NCI-H1105 (cell line): ENCODE data around the gene UBASH3B.

Experiments
- DNase-seq: peaks from one replicate; lab custom pipeline; 2025; lab: John Stamatoyannopoulos, UW

The UBASH3B gene

DNA sequence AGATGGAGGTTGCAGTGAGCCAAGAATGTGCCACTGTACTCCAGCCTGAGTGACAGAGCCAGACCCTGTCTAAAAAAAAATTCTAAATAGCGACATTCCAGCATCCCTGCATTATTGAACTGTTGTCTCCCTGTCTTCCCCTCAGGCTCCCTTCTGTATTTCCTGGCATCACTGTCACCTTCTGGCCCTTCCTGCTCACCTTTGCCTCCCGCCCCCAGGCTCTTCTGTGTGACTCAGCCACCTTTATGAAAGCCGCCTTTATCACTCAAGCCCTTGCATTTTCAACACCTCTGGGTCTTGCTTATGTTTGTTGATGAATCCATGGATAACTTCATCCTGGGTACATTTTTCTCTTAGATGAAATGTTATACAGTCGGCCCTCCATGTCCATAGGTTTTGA lies 21.1 kb downstream of the UBASH3B start:
- no peak for DNase-seq

DNA sequence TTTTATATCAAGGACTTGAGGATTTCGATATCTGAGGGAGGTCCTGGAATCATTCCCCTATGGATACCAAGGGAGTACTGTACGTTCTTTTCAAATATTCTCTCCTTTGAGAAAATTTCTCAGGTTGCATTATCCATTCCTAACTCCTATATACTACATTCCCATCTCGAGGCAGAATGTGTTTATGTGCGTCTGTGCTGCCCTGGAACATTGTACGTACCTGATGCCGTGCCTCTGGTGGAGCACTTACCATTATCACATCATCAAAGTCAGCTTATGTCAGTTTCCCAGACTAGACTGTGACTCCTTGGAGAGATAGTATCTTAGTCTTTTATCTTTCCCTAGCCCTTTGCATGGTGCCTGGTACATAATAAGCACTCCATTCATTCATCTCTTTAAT lies 21.7 kb downstream of the UBASH3B start:
- no peak for DNase-seq

DNA sequence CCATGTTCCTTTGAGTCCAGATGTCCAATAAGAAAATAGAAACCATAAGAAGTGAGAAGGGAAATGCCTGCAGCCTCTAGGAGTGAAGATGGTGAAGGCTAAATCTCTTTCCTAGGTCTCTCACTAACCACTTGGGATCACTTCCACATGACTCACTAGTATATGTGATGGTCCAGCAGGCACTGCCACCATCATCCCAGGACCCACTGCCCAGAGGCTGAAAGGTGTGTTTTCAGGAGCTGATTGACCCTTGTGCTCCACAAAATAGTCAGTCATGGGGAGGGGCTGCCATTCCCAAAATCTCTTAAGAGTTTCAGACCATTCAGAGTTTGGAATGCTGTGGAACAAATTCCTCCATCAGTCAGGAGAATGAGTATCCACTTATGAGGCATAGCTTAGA lies 22.9 kb downstream of the UBASH3B start:
- no peak for DNase-seq

DNA sequence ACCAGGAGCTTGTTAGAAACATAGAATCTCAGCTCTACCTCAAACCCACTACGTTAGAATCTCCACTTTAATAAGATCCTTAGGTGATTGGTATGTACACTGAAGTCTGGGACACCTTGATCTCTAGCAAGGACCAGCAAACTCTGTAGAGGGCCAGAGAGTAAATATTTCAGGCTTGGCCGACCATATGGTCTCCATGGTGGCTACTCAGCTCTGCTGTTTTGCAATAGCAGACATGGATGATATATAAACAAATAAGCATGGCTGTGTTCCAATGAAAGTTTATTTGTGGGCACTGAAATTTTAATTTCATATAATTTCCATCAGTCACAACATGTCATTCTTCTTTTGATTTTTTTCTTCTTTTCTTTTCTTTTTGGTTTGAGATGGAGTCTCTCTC lies 23.9 kb downstream of the UBASH3B start:
- DNase-seq: no peak

DNA sequence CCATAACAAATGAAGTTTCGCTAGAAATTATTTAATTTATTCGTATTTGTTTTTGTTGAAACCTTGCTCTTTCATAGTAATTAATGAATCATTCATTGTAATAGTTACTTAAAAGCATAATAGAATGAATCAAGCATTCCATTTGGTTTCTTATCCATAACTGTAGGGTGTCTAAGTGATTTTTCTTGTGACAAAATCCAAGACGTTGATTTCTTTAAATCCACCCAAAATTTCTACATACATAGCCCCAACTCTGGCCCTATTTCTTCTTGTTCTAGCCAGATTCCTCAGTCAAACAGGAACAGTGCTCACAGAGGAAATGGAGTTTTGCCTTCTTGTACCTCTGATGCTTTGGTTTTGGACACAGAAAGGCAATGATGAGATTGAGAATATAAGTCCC lies 25.5 kb downstream of the UBASH3B start:
- DNase-seq: no peak

DNA sequence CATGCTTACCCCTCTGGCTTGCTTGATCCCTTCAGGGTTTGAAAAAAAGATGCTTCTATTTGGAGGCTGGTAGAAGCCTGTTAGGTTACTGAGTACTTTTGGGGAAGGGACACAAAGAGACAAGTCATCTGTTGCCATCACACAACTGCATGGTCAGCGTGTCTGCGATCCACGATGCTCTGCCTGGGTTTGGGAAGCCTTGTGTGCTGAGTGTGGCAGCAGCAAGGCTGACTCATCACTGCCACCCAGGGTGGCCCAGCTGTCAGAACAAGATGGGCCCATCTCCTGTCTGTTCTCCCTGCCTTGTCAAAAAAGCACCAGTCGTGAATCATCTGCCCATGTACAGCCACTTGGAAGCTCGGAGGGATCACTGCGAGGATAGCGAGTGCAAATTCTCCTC lies 26.2 kb downstream of the UBASH3B start:
- DNase-seq: no peak

DNA sequence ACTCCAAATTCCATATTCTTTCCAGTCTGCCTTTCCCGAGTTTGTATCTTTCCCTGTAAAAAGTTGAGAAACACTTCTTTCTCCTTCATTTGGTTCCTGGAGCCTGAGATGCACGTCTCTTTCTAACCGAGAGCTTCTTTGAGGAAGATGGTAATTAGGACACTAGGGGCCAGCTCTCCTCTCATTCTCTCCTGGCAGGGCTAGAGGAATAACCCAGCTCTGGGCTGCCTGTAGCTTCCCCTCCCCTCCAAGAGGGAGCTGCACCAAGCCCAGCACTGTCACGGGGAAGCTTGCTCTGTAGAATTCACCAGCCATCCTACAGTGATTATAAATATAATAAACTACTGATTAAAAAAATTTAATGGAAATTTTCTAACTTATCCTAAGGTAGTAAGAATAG lies 26.9 kb downstream of the UBASH3B start:
- DNase-seq: no peak

DNA sequence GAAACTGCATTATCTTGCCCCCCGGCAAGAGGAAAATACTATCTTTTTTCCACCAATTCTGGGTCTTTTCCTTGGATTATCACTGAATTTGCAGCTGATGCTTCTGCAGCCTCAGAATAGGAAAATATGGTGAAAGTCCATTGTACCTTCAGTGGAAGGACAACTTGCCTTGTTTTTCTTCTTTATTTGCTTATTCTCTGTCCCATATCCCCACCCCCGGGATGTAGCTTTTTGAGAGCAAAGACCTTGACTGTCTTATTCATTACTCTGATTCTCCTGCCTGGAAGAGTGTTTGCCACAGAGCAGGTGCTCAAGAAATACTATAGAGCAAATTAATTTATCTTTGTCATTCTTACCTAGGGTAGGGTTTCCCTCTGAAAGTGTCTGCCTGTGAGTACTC lies 29.5 kb downstream of the UBASH3B start:
- no peak for DNase-seq

DNA sequence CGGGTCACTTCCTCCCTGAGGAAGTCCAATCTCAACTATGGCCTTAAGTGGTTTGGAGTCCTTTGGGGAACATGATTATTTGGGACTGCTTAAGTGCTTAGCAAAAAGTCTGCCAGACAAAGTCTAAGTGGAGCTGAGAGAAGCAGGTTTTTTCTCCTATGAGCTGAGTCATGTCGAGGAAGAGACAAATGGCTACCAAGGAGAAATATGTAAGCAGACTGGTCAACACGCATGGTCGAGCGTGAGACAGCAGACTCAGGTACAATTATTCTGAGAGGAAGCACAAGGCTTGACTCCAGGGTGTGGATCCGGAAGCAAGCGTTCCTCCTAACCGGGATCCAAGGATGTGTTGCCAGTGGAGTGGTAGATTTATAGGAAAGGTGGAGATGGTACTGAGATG lies 30.6 kb downstream of the UBASH3B start:
- DNase-seq: no peak

DNA sequence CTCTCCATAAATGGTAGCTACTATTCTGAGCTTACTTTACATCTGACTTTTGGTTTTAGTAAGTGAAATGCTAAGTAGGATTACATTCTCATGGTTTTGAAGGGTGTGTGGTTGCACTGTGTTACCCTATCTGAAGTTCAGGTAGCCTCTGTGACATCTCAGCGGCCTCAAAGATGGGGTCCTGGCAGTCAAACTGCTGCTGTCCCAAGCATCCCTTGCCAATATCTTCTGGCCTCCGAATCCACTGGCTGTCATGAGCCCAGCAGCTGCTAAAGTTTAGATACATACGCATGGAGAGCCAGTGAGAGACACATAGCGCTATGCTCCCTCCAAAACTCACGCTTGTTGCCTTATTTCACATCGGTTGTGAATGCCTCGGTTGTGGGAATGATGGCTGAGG lies 34.9 kb downstream of the UBASH3B start:
- no peak for DNase-seq

DNA sequence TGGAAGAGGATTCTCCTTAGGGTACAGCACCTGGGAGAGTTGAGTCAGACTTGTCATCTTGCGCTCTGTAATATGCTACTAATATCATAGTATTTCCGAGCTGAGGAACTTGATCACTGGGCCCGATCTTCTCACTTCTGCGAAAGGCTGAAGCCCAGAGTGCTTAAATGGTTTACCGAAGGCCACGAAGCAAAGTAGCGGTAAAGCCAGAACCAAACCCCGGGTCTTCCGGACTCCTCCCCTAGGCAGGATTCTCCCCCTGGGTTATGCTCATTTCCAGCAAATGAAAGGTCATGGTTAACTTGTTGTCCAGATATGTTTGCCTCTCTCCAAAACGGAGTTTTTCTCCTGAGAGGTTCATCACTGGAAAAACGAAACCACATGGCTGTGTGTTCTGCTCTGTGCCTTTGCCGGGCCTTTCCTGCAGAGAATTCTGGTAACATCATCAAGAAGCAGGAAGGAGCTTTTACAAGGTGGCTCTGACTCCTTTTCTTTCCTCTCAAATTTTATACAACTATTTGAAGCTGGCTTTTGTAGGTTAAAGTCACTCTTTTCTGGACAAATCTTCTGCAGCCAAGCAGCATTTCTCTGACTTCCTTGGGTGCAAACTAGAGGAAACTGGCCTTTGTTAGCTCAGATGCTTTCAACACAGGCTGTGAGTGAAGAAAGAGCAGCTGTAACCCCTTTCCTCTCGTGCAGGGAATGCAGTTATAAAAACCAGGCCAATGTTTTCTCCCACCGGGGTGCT lies 35.5 kb downstream of the UBASH3B start:
- no peak for DNase-seq

DNA sequence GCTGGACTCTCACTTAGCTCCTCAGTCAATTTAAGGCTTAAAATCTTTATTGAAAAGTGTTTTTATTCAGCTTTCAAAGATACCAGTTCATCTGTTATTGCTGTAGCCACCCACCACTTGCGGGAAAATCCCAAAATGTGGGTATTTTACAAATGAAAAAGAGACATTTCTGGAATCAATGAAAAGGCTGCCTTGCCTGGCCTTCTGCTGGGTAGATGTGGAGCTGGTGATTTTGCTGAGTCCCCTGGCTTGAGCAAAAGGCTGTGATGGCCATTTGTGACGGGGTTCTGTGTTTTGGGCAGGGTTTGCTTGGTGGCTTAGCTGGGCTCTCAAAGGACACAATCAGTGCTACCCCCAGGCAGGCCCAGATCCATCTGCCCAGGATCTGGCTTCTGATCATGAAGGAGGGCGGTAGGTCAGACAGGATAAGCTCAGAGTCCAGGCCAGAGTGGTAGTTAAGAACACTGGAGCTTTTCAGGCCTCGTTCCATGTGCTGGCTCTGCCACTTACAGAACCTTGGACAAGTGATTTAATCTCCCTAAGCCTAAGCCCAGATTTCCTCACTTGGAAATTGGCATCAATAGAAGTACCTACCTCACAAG lies 36.1 kb downstream of the UBASH3B start:
- DNase-seq: no peak

DNA sequence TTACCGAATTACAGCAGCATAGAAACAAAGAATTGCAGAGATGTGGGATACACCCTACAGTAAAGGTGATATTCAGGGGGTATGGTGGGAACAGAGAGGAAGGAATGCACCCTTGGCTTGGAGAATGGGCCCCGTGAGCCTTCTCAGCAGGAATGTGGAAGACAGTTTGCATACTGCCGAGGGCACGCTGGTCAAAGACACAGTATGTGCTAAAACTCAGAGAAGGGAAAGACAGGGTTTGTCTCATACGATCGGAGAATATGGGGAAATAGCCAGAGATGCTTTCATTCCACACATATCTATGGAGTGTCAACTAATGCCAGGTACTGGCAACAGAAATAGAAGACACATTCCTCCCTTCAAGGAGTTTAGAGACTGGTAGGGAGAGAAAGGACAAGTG lies 36.9 kb downstream of the UBASH3B start:
- DNase-seq: no peak

DNA sequence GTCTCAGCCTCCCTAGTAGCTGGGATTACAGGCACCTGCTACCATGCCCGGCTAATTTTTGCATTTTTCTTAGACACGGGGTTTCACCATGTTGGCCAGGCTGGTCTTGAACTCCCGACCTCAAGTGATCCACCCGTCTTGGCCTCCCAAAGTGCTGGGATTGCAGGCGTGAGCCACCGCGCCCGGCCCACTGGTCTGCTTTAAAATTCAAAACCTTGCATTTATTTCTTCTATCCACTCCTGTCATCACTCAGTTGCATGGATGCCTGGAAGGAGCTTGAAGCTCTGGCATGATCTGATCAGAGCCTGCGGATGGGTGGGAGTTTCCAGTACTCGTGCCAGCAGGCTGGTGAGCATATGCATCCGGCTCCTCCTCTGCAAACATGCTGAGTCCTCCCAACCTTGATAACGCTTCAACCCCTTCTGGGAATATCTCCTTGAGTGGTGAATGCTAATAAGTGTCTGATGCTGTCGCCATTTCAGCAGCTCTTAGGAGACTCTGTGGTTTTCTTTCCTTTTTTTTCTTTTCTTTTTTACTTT lies 39.6 kb downstream of the UBASH3B start:
- DNase-seq: no peak

DNA sequence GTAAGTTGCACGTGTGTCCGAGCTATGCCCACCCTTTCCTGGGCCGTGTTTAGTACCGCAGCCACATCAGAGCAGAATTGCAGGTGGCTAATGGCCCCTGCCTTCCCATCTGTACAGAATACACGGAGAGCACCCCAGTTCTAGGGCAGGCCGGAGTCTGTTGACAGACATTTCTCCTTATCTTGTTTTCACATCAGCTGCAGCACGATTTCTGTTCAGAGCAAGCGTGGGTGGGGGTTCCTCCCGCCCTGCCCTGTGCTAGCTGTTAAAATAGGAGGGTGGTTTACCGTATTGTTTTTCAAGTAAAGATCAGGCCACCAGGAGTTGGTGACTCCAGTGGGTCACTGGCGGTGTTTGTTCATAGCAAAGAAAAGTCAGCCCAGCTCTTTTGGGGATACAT lies 41.1 kb downstream of the UBASH3B start:
- DNase-seq: no peak

DNA sequence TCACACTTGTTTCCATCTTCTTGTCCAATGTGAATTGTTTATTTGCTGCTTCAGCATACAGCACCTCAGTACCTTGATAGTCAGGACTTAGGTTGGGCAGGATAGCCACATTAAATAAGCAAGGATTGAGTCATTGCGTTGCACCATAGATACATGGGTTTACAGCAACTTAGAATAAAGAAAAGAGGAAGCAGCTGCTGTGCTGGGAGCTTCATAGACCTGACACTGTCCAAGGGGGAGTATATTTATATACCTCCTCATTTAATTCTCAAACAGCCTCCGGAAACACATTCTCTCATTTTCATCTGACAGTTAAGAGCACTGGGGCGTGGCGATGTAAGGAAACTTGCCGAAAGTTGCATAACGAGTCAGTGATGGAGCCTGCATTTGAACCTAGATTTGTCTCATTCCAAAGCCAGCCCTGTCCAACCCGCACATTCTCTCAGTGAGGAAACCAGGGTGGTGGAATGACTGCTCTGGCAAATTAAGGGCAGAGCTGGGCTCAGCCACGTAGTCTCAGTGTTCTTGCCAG lies 42.2 kb downstream of the UBASH3B start:
- DNase-seq: no peak

DNA sequence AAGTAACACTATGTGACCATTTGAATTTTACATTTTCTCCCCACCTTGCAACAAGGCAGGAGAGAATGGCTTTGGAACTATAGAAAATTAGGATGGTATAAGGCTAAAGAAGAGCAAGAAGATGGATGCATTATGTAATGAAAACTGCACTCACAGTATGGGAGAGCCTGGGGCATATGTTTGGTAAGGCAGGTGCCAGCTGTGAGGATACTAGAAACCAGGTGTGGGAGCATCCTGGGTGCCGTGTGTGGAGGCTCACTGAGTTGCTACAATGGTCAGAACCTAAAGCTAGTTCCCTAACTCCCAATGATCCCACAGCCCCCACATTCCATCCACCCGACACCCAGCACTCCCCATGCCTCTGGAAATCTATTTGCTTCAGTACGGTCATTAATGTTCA lies 42.9 kb downstream of the UBASH3B start:
- DNase-seq: no peak

DNA sequence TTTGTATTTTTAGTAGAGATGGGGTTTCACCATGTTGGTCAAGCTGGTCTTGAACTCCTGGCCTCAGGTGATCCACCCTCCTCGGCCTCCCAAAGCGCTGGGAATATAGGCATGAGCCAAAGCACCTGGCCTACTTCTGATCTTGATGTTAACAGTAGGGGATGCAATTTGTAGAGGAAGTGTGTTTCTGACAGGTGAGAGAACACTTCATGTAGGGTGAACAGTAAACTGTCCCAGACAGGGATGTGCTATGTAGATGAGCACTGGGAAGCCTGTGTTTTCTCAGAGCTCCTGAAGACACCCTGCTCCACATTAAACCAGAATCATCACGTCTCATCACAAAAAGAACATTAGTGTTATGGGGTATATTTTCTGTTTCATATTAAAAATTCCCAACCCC lies 45.1 kb downstream of the UBASH3B start:
- DNase-seq: no peak

DNA sequence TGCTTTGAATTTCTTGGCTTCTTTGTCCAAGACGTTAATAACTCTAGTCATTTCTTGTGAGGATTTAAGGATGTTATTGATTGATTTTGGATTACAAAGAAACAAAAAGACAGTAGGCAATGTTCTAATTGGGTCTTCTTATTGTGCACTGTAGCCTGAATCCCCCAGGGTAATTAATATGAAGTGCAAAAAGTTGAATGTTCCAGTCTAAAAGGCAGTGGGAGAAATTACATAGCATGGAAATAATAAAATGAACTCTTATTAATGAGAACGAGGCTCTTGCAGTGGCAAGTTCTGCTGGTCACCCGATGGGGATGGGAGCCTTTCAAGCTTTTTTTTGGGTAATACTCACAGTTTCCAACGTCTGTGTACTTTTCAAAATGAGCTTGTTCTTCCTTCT lies 45.6 kb downstream of the UBASH3B start:
- no peak for DNase-seq

DNA sequence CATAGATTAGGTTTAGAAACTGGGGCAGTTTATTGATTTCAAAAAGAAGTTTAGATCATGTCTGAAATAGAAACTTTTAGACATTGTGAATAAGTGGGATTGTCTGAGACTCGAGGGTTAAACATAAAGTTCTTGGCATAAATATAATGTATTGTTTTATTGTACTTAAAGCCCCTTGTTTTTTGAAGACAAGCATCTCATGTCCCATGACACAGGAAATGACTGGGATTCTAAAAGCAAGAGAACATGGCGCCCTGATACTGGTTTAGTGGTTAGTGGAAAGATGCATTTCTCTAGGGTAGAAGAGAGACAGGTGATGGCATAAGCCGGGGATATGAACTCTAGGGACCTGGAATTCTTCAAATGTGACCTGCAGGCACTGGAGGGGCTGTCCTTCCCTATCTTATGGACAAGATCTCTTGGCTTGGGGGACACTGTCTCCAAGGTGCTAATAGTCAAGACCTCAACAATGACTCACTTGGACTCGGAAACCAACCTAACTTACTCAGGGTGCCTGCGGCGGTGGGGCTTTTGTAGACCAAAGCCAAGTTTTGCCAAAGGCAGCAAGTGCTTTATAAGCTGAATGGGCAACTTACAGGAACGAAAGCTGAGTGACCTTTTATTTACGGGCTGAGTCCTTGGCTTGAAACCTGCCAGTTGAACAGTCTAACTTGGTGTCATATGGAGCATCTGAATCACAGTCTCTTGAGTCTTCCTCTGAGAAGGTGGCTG lies 48.2 kb downstream of the UBASH3B start:
- no peak for DNase-seq

DNA sequence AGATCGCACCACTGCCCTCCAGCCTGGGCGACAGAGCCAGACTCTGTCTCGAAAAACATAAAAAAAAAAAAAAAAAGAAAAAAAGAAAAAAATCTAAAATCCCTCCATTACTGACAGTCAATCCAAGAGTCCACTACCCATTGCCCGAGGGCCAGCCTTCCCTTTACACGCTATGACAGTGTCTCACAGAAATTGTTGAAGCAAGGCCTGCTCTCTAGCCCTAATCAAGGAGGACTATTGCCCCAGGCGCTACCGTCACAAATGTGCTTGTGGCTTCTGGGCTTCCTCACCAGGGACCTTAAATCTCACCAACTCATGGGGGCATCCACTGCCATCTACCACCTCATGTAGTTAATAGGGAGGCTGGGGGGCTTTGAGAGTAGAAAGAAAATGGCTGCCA lies 49.9 kb downstream of the UBASH3B start:
- DNase-seq: no peak

DNA sequence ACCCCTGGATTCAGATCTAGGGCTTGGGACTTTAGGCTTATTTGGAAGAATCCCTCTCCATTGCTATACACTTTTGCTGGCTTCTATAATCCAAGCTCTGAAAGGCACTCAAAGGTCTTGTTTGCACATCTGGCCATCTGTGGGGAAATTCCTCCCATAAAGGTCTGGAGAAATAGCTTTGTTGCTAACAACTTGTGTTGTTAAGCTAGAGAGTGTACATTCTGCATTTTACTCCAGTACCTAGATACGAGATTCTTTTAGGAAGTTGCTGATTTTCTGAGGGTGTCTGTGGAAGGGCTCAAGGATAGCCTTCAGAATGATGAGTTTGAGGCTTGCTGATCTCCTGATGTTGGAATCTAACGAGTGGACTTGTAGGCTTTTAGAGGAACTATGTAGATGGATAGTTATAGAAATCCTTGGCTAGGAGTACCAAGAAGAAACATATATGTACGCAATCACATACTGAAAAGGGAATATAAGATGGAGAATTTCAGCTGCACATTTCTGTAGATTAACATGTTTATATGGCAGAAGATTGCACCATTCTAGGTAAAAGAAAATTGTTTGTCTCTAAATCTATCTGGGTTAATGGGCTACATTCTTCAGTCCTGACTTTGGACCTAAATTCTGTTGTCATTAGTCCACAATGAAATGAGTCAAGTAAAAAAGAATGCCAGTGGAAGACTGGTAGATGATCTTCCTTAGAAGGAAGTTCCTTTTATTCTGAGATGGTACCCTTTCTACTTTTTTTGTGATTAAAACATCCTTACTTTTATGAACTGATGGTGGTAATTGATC lies 51.0 kb downstream of the UBASH3B start:
- no peak for DNase-seq
